HepG2 (cell line): ENCODE results near the gene GPATCH2. TPM values are rescaled to one million over a fixed set of nuclear protein-coding genes. Genes with fewer than 3 reads are reported as not detected.

Experiments used
- ATAC-seq: fragments of 200-7000 bp; cut with Tn5 transposase; 3 replicates; pipeline ENCODE4 v1.9.1; 2020; ENCODE audit warnings: mild to moderate bottlenecking, moderate library complexity
- BruUV-seq: library from RNA; stranded (reverse); fragments of 400-500 nt; replicated peaks from 2 replicates; lab custom pipeline; 2021; lab: Mats Ljungman, UMichigan
- CTCF ChIA-PET: fragments of 300-600 bp; formaldehyde crosslinking; extraction: SDS; loops from one replicate; lab custom pipeline; 2021; ENCODE audit warnings: low total read pairs, inconsistent platforms, low intra/inter-chr PET ratio; lab: Yijun Ruan, JAX
- POLR2A ChIA-PET: fragments of 350-600 bp; sonication (Branson Sonifier 250); formaldehyde crosslinking; loops from one replicate; lab custom pipeline; 2020; ENCODE audit warnings: antibody characterized with exemption, inconsistent platforms; lab: Yijun Ruan, JAX
- DNase-seq: peaks from one replicate; pipeline ENCODE4 v3.0.0-alpha.2; 2015; ENCODE audit warnings: low spot score
- FAIRE-seq: peaks from 3 replicates; lab custom pipeline; 2011; peaks lifted over from hg19 to GRCh38; lab: Jason Lieb, UNC
- H2AFZ ChIP-seq: one replicate; pipeline ENCODE4 v1.6.1; 2011; ENCODE audit warnings: low read length, inconsistent platforms
- H3K27ac ChIP-seq: fragments of 300-600 bp; 3 replicates; pipeline ENCODE4 v1.8.0; 2011; ENCODE audit warnings: mixed run types, mild to moderate bottlenecking, mixed read lengths, low read length, inconsistent platforms; ENCODE audit not compliant: insufficient read depth; ENCODE audit errors: extremely low read length
- H3K27me3 ChIP-seq, 2 experiments: fragments of 200-600 bp in 1 of 2; 2 replicates in 1 of 2; 3 replicates in 1 of 2; pipeline versions ENCODE4 v1.6.0 to v1.8.0; 2011; ENCODE audit warnings: low read length in 2 of 2, mild to moderate bottlenecking in 2 of 2, moderate library complexity in 2 of 2, inconsistent platforms in 1 of 2; ENCODE audit not compliant: insufficient read depth in 2 of 2, control insufficient read depth in 1 of 2
- H3K36me3 ChIP-seq, 2 experiments: fragments of 200-600 bp in 1 of 2; replicated peaks in 1 of 2; 2 replicates in 1 of 2; 3 replicates in 1 of 2; pipeline versions ENCODE4 v1.5.1 to v1.8.0; 2011; ENCODE audit warnings: low read length in 2 of 2, inconsistent platforms in 1 of 2; ENCODE audit not compliant: insufficient read depth in 2 of 2, control insufficient read depth in 1 of 2
- H3K4me1 ChIP-seq: 2 replicates; pipeline ENCODE4 v1.5.1; 2012; ENCODE audit warnings: low read length, inconsistent platforms; ENCODE audit not compliant: insufficient read depth
- H3K4me2 ChIP-seq: 2 replicates; pipeline ENCODE4 v1.6.0; 2011; ENCODE audit warnings: low read depth, low read length, inconsistent platforms
- H3K4me3 ChIP-seq, 3 experiments: fragments of 200-600 bp in 1 of 3; sonication (generic), shearing (Covaris generic) in 1 of 3; replicated peaks in 1 of 3; 2 replicates each; pipeline ENCODE4 v1.5.1; 2011 to 2016; ENCODE audit warnings: low read length in 3 of 3, inconsistent platforms in 2 of 3, low read depth in 2 of 3, mild to moderate bottlenecking in 2 of 3, control low read depth in 1 of 3, mixed read lengths in 1 of 3; ENCODE audit not compliant: insufficient read depth in 1 of 3
- H3K79me2 ChIP-seq: one replicate; pipeline ENCODE4 v1.6.1; 2011; ENCODE audit warnings: low read length, inconsistent platforms; ENCODE audit not compliant: insufficient read depth
- H3K9ac ChIP-seq: 2 replicates; pipeline ENCODE4 v1.6.0; 2011; ENCODE audit warnings: mild to moderate bottlenecking, low read depth, low read length, inconsistent platforms; ENCODE audit not compliant: insufficient read depth
- H3K9me3 ChIP-seq: 2 replicates; pipeline ENCODE4 v1.5.1; 2012; ENCODE audit warnings: mild to moderate bottlenecking, low read length
- H4K20me1 ChIP-seq: 2 replicates; pipeline ENCODE4 v1.6.0; 2011; ENCODE audit warnings: inconsistent platforms, mild to moderate bottlenecking, low read length, moderate library complexity; ENCODE audit not compliant: insufficient read depth
- JDP2 ChIP-seq: sonication (generic); formaldehyde crosslinking; IDR thresholded peaks from 2 replicates; pipeline ENCODE4 v1.8.1; 2022; ENCODE audit warnings: missing genetic modification reagents, borderline replicate concordance
- MEIS2 ChIP-seq: sonication (generic); formaldehyde crosslinking; IDR thresholded peaks from 2 replicates; pipeline ENCODE4 v1.9.0; 2021; ENCODE audit warnings: mild to moderate bottlenecking, missing genetic modification reagents
- RXRB ChIP-seq: IDR thresholded peaks from 2 replicates; pipeline ENCODE4 v1.6.1; 2016; ENCODE audit warnings: borderline replicate concordance, missing genetic modification reagents, missing compliant biosample characterization
- ZKSCAN8 ChIP-seq: IDR thresholded peaks from 2 replicates; pipeline ENCODE4 v1.6.1; 2016; ENCODE audit warnings: borderline replicate concordance, missing genetic modification reagents, missing compliant biosample characterization
- ZNF598 ChIP-seq: sonication (generic); formaldehyde crosslinking; IDR thresholded peaks from 2 replicates; pipeline ENCODE4 v1.5.1; 2020; ENCODE audit warnings: mild to moderate bottlenecking, missing genetic modification reagents, borderline replicate concordance
- ZZZ3 ChIP-seq: sonication (generic); formaldehyde crosslinking; IDR thresholded peaks from 2 replicates; pipeline ENCODE4 v1.4.0; 2020; ENCODE audit warnings: missing genetic modification reagents, mild to moderate bottlenecking, borderline replicate concordance
- WGBS: methylation state at CpG from one replicate; pipeline ENCODE4 v1.1.6; 2017; ENCODE audit warnings: low lambda C conversion rate; 5-methylcytosine and 5-hydroxymethylcytosine counted together
- in situ Hi-C: cut with HindIII; loops from 2 replicates; pipeline ENCODE4 v1.10.0; 2017; ENCODE audit warnings: low pct_unique_long_range_greater_than_20kb; ENCODE audit not compliant: extremely low pct_ligation_motif_present
- intact Hi-C: fragments of 100-400 bp; cut with micrococcal nuclease; formaldehyde crosslinking; loops from one replicate; pipeline ENCODE4 v1.10.0; 2022; ENCODE audit not compliant: unreplicated experiment
- polyA plus RNA-seq, 8 experiments: library from polyadenylated mRNA; depleted of rRNA in 3 of 8; stranded (reverse) in 7 of 8; unstranded in 1 of 8; fragments of >200 nt; fragmentation: Illumina TruSeq in 4 of 8; extraction: Trizol in 4 of 8; gene quantifications; 2 replicates each; pipeline versions ENCODE4 v1.2.1 to v1.2.3, GENCODE V29; 2011 to 2016; ENCODE audit warnings: low read depth in 4 of 8, missing spikeins in 1 of 8, mixed read lengths in 1 of 8; ENCODE audit not compliant: insufficient read depth in 1 of 8
- total RNA-seq, 5 experiments: library from RNA; depleted of rRNA; stranded (reverse); fragments of >200 nt; fragmentation: Illumina TruSeq; extraction: Trizol; gene quantifications; 2 replicates each; pipeline ENCODE4 v1.2.3, GENCODE V29; 2016; ENCODE audit warnings: low read depth in 1 of 5
- TF ChIP-seq, protein P1 (sequence below): sonication (generic); formaldehyde crosslinking; IDR thresholded peaks from 2 replicates; pipeline ENCODE4 v1.5.0; 2020; ENCODE audit warnings: missing genetic modification reagents

Gene GPATCH2
- total and polyA plus RNA-seq, 2 of the 13 experiments (the other 11 are each of a cell fraction or from before 2014, with no cell fraction given): 3.5 to 15.7 TPM

- H3K27ac ChIP-seq: no peak overlapping the region
- no peaks in the 10 kb centered on the region for H3K4me1 ChIP-seq
- no peaks in the 10 kb centered on the region for H3K79me2 ChIP-seq
- intact Hi-C loops: no loop called here
- FAIRE-seq (no peak), ATAC-seq (no peak), DNase-seq (no peak)
- in situ Hi-C loops: no loop called here
- H3K27me3 ChIP-seq: no peaks in the 10 kb centered on the region
- no TSS peak for BruUV-seq
- ChIA-PET POLR2A (no interaction called here), CTCF (no interaction called here)
- H3K4me2 ChIP-seq: no peak overlapping the region
- no peaks in the 10 kb centered on the region for H3K36me3 ChIP-seq
- WGBS: 16% methylated on average over 2 of the region's 2 CpGs
- no peaks in the 10 kb centered on the region for H3K9me3 ChIP-seq
- H3K9ac ChIP-seq: no peak overlapping the region
- H4K20me1 ChIP-seq: no peaks in the 10 kb centered on the region
- no peak for TF ChIP-seq MEIS2 (CRISPR knock-in tag)
- no peak for TF ChIP-seq RXRB (CRISPR knock-in tag)
- TF ChIP-seq ZZZ3: no peak
- TF ChIP-seq, protein P1, sequence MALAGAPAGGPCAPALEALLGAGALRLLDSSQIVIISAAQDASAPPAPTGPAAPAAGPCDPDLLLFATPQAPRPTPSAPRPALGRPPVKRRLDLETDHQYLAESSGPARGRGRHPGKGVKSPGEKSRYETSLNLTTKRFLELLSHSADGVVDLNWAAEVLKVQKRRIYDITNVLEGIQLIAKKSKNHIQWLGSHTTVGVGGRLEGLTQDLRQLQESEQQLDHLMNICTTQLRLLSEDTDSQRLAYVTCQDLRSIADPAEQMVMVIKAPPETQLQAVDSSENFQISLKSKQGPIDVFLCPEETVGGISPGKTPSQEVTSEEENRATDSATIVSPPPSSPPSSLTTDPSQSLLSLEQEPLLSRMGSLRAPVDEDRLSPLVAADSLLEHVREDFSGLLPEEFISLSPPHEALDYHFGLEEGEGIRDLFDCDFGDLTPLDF: no peak
- no peak for TF ChIP-seq JDP2
- no peak for TF ChIP-seq ZKSCAN8 (CRISPR knock-in tag)
- TF ChIP-seq ZNF598: no peak
- no peak overlapping the region for H2AFZ ChIP-seq
- no peak overlapping the region for H3K4me3 ChIP-seq
Observed at GRCh38 chr1:217419194-217419551, 211.7 kb downstream of the GPATCH2 start.
